Left lung (tissue), 10 donors: ENCODE data around the gene ASB4. TPM values are rescaled to one million over a fixed set of nuclear protein-coding genes. Genes with fewer than 3 reads are reported as not detected.

Source experiments
- ATAC-seq: fragments of 200-7000 bp; cut with Tn5 transposase; one replicate; pipeline ENCODE4 v1.9.1; 2020; ENCODE audit warnings: moderate library complexity
- DNase-seq, 4 donors: peaks; one replicate each; pipeline ENCODE4 v3.0.0-alpha.2; 2013 to 2020
- H3K27ac ChIP-seq, 2 donors: fragments of 200-600 bp; sonication (generic) in 1 of 2; one replicate each; pipeline versions ENCODE4 v1.5.0 to v1.8.0; 2020 to 2021
- H3K27me3 ChIP-seq, 2 donors: fragments of 200-600 bp; sonication (generic) in 1 of 2; one replicate each; pipeline versions ENCODE4 v1.5.0 to v1.8.0; 2020 to 2021
- H3K36me3 ChIP-seq, 2 donors: fragments of 200-600 bp; sonication (generic) in 1 of 2; one replicate each; pipeline versions ENCODE4 v1.5.0 to v1.8.0; 2020 to 2021
- H3K4me1 ChIP-seq, 2 donors: fragments of 200-600 bp; one replicate each; pipeline ENCODE4 v1.8.0; 2021
- H3K4me3 ChIP-seq, 2 donors: fragments of 200-600 bp; sonication (generic) in 1 of 2; one replicate each; pipeline versions ENCODE4 v1.5.0 to v1.8.0; 2020 to 2021; ENCODE audit warnings: mild to moderate bottlenecking in 1 of 2
- H3K9me3 ChIP-seq, 2 donors: fragments of 200-600 bp; sonication (generic) in 1 of 2; one replicate each; pipeline versions ENCODE4 v1.5.0 to v1.8.0; 2020 to 2021
- intact Hi-C, 2 donors: fragments of 100-400 bp; cut with DNase I; formaldehyde crosslinking; loops; one replicate each; pipeline versions ENCODE4 v1.11.2 to v1.14.2; 2022
- polyA plus RNA-seq, 6 donors: library from polyadenylated mRNA; unstranded; fragments of 120-200 nt; gene quantifications; one replicate each; pipeline ENCODE4 v1.2.1, GENCODE V29; 2013; ENCODE audit not compliant: insufficient read length in 6 of 6
- total RNA-seq, 2 donors: library from RNA; stranded (reverse); fragmentation: NEBNext Ultra II Directional; extraction: Animal tissue kit (Norgen Biotek cat#: 25700); gene quantifications; one replicate each; pipeline ENCODE4 v1.2.1, GENCODE V29; 2021
- TF ChIP-seq, protein P1 (sequence below), 2 donors: fragments of 200-600 bp; sonication (generic) in 1 of 2; IDR thresholded peaks; one replicate each; pipeline versions ENCODE4 v1.5.0 to v1.8.0; 2021; ENCODE audit warnings: antibody characterized with exemption in 2 of 2
- donor health status: DM: no; HTN: yes; CAD: no.
- donor health status: DM: no; HTN: no; CAD: no.

ASB4 gene
- total and polyA plus RNA-seq, 8 donors, result 0.10 to 1.6 (median 0.87) TPM

- H3K27ac ChIP-seq, result no peak overlapping the region
- no peaks in the 10 kb centered on the region for H3K9me3 ChIP-seq
- TF ChIP-seq, protein P1, sequence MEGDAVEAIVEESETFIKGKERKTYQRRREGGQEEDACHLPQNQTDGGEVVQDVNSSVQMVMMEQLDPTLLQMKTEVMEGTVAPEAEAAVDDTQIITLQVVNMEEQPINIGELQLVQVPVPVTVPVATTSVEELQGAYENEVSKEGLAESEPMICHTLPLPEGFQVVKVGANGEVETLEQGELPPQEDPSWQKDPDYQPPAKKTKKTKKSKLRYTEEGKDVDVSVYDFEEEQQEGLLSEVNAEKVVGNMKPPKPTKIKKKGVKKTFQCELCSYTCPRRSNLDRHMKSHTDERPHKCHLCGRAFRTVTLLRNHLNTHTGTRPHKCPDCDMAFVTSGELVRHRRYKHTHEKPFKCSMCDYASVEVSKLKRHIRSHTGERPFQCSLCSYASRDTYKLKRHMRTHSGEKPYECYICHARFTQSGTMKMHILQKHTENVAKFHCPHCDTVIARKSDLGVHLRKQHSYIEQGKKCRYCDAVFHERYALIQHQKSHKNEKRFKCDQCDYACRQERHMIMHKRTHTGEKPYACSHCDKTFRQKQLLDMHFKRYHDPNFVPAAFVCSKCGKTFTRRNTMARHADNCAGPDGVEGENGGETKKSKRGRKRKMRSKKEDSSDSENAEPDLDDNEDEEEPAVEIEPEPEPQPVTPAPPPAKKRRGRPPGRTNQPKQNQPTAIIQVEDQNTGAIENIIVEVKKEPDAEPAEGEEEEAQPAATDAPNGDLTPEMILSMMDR (IDR thresholded peaks at IDR 0.05), result no peak
- H3K4me1 ChIP-seq, result no peaks in the 10 kb centered on the region
- DNase-seq (no peak), ATAC-seq (no peak)
- H3K27me3 ChIP-seq, result no peaks in the 10 kb centered on the region
- no peaks in the 10 kb centered on the region for H3K36me3 ChIP-seq
- H3K4me3 ChIP-seq, result no peak overlapping the region
- intact Hi-C loops, result no loop called here
Measured at GRCh38 chr7:95558864-95559263, 73.1 kb downstream of the ASB4 start.

DNA sequence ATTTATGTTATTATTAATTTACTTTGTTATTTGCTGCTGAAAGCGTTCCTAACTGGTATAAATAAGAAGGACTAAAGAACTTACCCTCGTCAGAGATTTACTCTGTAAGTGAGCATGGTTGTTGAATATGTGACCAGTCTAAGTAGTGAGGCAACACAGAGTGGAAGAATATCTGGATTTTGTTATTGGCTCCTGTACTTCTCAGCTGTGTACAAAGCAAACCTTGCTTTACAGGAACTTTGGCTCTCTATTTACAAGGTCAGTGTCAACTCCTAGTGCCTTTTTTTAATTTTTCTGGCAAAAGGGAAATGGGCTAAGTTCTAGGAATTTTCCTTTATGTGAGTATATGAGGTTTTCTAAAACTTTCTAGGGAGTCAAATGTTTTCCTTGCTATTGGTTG lies 74.9 kb downstream of the ASB4 start:
- H3K9me3 ChIP-seq, result no peaks in the 10 kb centered on the region
- H3K27ac ChIP-seq, result no peak overlapping the region
- no peak for DNase-seq
- no peak for ATAC-seq
- intact Hi-C loops, result no loop called here
- no peaks in the 10 kb centered on the region for H3K27me3 ChIP-seq
- no peaks in the 10 kb centered on the region for H3K36me3 ChIP-seq
- no peaks in the 10 kb centered on the region for H3K4me1 ChIP-seq
- no peak overlapping the region for H3K4me3 ChIP-seq
- TF ChIP-seq, protein P1 (IDR thresholded peaks at IDR 0.05), result no peak

GRCh38 chr7:95569720-95570119 lies 84.0 kb downstream of the ASB4 start:
- no peak for ATAC-seq
- Histone ChIP-seq H3K4me3 (no peak overlapping the region), H3K36me3 (no peaks in the 10 kb centered on the region), H3K27ac (no peak overlapping the region), H3K27me3 (no peaks in the 10 kb centered on the region), H3K9me3 (peaks cover 0 to 6% of the 10 kb centered on the region in 2 donors), H3K4me1 (no peaks in the 10 kb centered on the region)
- TF ChIP-seq, protein P1 (IDR thresholded peaks at IDR 0.05), result no peak
- intact Hi-C loops, result no loop called here
- no peak for DNase-seq

DNA sequence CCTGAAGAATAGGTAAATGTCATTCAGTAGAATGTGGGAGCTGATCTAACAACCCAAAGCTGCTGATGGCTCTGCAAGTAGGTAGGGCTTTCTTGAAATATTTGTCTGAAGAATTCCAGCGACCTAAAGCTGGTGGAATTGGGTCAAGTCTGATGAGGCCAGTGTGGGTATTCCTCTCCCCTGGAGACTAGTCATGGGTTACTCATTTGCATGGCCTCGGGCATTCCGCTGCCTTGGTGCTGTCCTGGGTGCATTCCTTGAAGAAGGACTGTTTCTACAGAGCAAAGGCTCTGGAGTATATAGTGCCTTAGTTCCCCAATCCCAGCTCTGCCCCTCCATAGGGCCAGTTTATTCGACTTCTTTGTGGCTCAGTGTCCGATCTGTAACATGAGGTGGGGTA lies 91.4 kb downstream of the ASB4 start:
- no peaks in the 10 kb centered on the region for H3K4me1 ChIP-seq
- no peak overlapping the region for H3K4me3 ChIP-seq
- intact Hi-C loops, result no loop called here
- H3K27me3 ChIP-seq, result no peaks in the 10 kb centered on the region
- DNase-seq, result no peak
- ATAC-seq, result no peak
- TF ChIP-seq, protein P1 (IDR thresholded peaks at IDR 0.05), result no peak
- H3K9me3 ChIP-seq, result peaks cover 0 to 6% of the 10 kb centered on the region in 2 donors
- no peaks in the 10 kb centered on the region for H3K36me3 ChIP-seq
- H3K27ac ChIP-seq, result no peak overlapping the region

- no peak for DNase-seq
- H3K4me3 ChIP-seq, result no peak overlapping the region
- TF ChIP-seq, protein P1 (IDR thresholded peaks at IDR 0.05), result no peak
- ATAC-seq, result peak; percentile 87
- H3K36me3 ChIP-seq, result no peaks in the 10 kb centered on the region
- H3K9me3 ChIP-seq, result peaks cover 0 to 2% of the 10 kb centered on the region in 2 donors
- no peaks in the 10 kb centered on the region for H3K4me1 ChIP-seq
- intact Hi-C loops, result no loop called here
- H3K27me3 ChIP-seq, result no peaks in the 10 kb centered on the region
- no peak overlapping the region for H3K27ac ChIP-seq
Measured at GRCh38 chr7:95578299-95578855, 92.6 kb downstream of the ASB4 start.
